Uterus (tissue), 2 donors: ENCODE results near the gene FAM3D.

Experiments used
- CTCF ChIP-seq, 4 experiments: fragments of 200-600 bp in 2 of 4; fragments of 450-650 bp in 2 of 4; sonication (generic) in 2 of 4; IDR thresholded peaks; one replicate each; pipeline ENCODE4 v1.5.1; 2016 to 2019; ENCODE audit warnings: antibody characterized with exemption in 4 of 4, mild to moderate bottlenecking in 2 of 4, moderate library complexity in 1 of 4
- POLR2A ChIP-seq, 2 donors: fragments of 450-650 bp; IDR thresholded peaks; one replicate each; pipeline ENCODE4 v1.6.1; 2016; ENCODE audit warnings: antibody characterized with exemption in 2 of 2, mild to moderate bottlenecking in 1 of 2, moderate library complexity in 1 of 2

GRCh38 chr3:58631742-58632141 lies 34.8 kb downstream of the FAM3D start:
- TF ChIP-seq CTCF (IDR thresholded peaks at IDR 0.05) (no peak), POLR2A (IDR thresholded peaks at IDR 0.05) (no peak)
